ENCODE data around the gene PTPRN2. TPM values are rescaled to one million over a fixed set of nuclear protein-coding genes. Genes with fewer than 3 reads are reported as not detected.

The PTPRN2 gene
- total RNA-seq, 2 experiments from 2014 or later, result 0.70 TPM; not detected in 1

DNA sequence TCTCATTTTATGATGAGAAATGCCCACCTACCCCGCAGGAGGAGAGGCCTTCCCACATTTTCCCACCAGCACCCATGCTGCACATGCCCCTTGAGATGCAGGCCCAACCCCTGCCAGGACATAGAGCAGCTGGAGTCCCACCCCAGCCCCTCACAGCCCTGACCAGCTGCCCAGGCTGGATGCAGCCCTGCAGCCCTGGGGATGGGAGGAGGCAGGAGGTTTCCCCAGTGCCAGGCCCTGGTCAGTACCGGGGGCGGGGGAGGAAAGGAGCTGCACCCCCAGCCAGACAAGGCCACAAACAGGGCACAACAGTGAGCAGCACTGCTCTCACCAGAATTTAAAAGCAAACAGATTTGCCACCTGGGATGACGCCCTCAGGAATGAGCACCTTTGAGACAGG is 196.1 kb downstream of the PTPRN2 start:
- no peak for DNase-seq (ENCODE audit: low spot score)
- intact Hi-C loops (cut with micrococcal nuclease; ENCODE audit: unreplicated experiment), result no loop called here
- ChIA-PET CTCF (ENCODE audit: unreplicated experiment) (no interaction called here), POLR2A (interaction anchor here (0.7 kb wide), 1 partner anchor 59 kb away, joined by 3 read pairs; no protein-coding TSS in a partner anchor)
- Histone ChIP-seq H4K20me1 (ENCODE audit: insufficient read depth, low read length) (no peaks in the 10 kb centered on the region), H3K4me2 (ENCODE audit: low read length) (no peak overlapping the region), H3K27ac (ENCODE audit: low read depth, low read length, poor library complexity, severe bottlenecking) (no peak overlapping the region), H3K9me3 (ENCODE audit: low read length) (no peaks in the 10 kb centered on the region), H2AFZ (ENCODE audit: low read length) (no peak overlapping the region), H3K9me2 (ENCODE audit: insufficient read depth, low read length) (no peaks in the 10 kb centered on the region), H3K79me2 (ENCODE audit: insufficient read depth, low read depth, low read length) (no peaks in the 10 kb centered on the region), H3K36me3 (ENCODE audit: insufficient read depth, low read length) (no peaks in the 10 kb centered on the region), H3K4me3 (ENCODE audit: low read depth, low read length, poor library complexity, severe bottlenecking) (no peak overlapping the region), H3K4me1 (ENCODE audit: insufficient read depth, low read length, poor library complexity, severe bottlenecking) (no peaks in the 10 kb centered on the region)
- BruUV-seq (replicated peaks), result no TSS peak
- TF ChIP-seq, protein P1, sequence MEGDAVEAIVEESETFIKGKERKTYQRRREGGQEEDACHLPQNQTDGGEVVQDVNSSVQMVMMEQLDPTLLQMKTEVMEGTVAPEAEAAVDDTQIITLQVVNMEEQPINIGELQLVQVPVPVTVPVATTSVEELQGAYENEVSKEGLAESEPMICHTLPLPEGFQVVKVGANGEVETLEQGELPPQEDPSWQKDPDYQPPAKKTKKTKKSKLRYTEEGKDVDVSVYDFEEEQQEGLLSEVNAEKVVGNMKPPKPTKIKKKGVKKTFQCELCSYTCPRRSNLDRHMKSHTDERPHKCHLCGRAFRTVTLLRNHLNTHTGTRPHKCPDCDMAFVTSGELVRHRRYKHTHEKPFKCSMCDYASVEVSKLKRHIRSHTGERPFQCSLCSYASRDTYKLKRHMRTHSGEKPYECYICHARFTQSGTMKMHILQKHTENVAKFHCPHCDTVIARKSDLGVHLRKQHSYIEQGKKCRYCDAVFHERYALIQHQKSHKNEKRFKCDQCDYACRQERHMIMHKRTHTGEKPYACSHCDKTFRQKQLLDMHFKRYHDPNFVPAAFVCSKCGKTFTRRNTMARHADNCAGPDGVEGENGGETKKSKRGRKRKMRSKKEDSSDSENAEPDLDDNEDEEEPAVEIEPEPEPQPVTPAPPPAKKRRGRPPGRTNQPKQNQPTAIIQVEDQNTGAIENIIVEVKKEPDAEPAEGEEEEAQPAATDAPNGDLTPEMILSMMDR (conservative IDR thresholded peaks at IDR 0.05; ENCODE audit: low read length), result no peak
- TF ChIP-seq EZH2phosphoT487 (IDR thresholded peaks at IDR 0.05; ENCODE audit: borderline replicate concordance, low read depth, low read length), result no peak

GRCh38 chr7:158391141-158391540 is 196.5 kb downstream of the PTPRN2 start:
- no peaks in the 10 kb centered on the region for H3K4me1 ChIP-seq (ENCODE audit: insufficient read depth, low read length, poor library complexity, severe bottlenecking)

GRCh38 chr7:158390460-158390859 is 197.2 kb downstream of the PTPRN2 start:
- intact Hi-C loops (cut with micrococcal nuclease; ENCODE audit: unreplicated experiment), result no loop called here
- H4K20me1 ChIP-seq (ENCODE audit: insufficient read depth, low read length), result no peaks in the 10 kb centered on the region
- H3K79me2 ChIP-seq (ENCODE audit: insufficient read depth, low read depth, low read length), result no peaks in the 10 kb centered on the region
- no peak overlapping the region for H2AFZ ChIP-seq (ENCODE audit: low read length)
- no peak overlapping the region for H3K4me2 ChIP-seq (ENCODE audit: low read length)
- TF ChIP-seq, protein P1 (conservative IDR thresholded peaks at IDR 0.05; ENCODE audit: low read length), result no peak
- no peak for TF ChIP-seq EZH2phosphoT487 (IDR thresholded peaks at IDR 0.05; ENCODE audit: borderline replicate concordance, low read depth, low read length)
- H3K9me2 ChIP-seq (ENCODE audit: insufficient read depth, low read length), result no peaks in the 10 kb centered on the region
- no TSS peak for BruUV-seq (replicated peaks)
- H3K9me3 ChIP-seq (ENCODE audit: low read length), result no peaks in the 10 kb centered on the region
- ChIA-PET CTCF (ENCODE audit: unreplicated experiment) (no interaction called here), POLR2A (no interaction called here)
- no peaks in the 10 kb centered on the region for H3K4me1 ChIP-seq (ENCODE audit: insufficient read depth, low read length, poor library complexity, severe bottlenecking)
- no peak overlapping the region for H3K27ac ChIP-seq (ENCODE audit: low read depth, low read length, poor library complexity, severe bottlenecking)
- DNase-seq (ENCODE audit: low spot score), result no peak
- no peaks in the 10 kb centered on the region for H3K36me3 ChIP-seq (ENCODE audit: insufficient read depth, low read length)
- H3K4me3 ChIP-seq (ENCODE audit: low read depth, low read length, poor library complexity, severe bottlenecking), result no peak overlapping the region

More at GRCh38 chr7:158391141-158391540, 196.5 kb downstream of the PTPRN2 start:
- Histone ChIP-seq H3K4me3 (ENCODE audit: low read depth, low read length, poor library complexity, severe bottlenecking) (no peak overlapping the region), H3K27ac (ENCODE audit: low read depth, low read length, poor library complexity, severe bottlenecking) (no peak overlapping the region), H3K9me2 (ENCODE audit: insufficient read depth, low read length) (no peaks in the 10 kb centered on the region), H2AFZ (ENCODE audit: low read length) (no peak overlapping the region), H3K4me2 (ENCODE audit: low read length) (no peak overlapping the region), H3K36me3 (ENCODE audit: insufficient read depth, low read length) (no peaks in the 10 kb centered on the region), H4K20me1 (ENCODE audit: insufficient read depth, low read length) (no peaks in the 10 kb centered on the region), H3K9me3 (ENCODE audit: low read length) (no peaks in the 10 kb centered on the region), H3K79me2 (ENCODE audit: insufficient read depth, low read depth, low read length) (no peaks in the 10 kb centered on the region)
- BruUV-seq (replicated peaks), result no TSS peak
- ChIA-PET CTCF (ENCODE audit: unreplicated experiment) (no interaction called here), POLR2A (interaction anchor here (0.7 kb wide), 1 partner anchor 59 kb away, joined by 3 read pairs; no protein-coding TSS in a partner anchor)
- no peak for TF ChIP-seq EZH2phosphoT487 (IDR thresholded peaks at IDR 0.05; ENCODE audit: borderline replicate concordance, low read depth, low read length)
- TF ChIP-seq, protein P1 (conservative IDR thresholded peaks at IDR 0.05; ENCODE audit: low read length), result no peak
- intact Hi-C loops (cut with micrococcal nuclease; ENCODE audit: unreplicated experiment), result no loop called here
- no peak for DNase-seq (ENCODE audit: low spot score)

Measured in OCI-LY7 (cell line).